GM12873 (cell line): ENCODE results near the gene ATP6V0C.

Experiments used
- CTCF ChIP-seq: IDR thresholded peaks from 2 replicates; pipeline ENCODE4 v1.5.1; 2012; ENCODE audit warnings: low read depth, mild to moderate bottlenecking, moderate library complexity, low read length, control low read depth; ENCODE audit not compliant: insufficient read depth; ENCODE audit errors: missing control alignments

Gene ATP6V0C

GRCh38 chr16:2496223-2497115 lies 17.3 kb upstream of the ATP6V0C start:
- no peak for TF ChIP-seq CTCF

DNA sequence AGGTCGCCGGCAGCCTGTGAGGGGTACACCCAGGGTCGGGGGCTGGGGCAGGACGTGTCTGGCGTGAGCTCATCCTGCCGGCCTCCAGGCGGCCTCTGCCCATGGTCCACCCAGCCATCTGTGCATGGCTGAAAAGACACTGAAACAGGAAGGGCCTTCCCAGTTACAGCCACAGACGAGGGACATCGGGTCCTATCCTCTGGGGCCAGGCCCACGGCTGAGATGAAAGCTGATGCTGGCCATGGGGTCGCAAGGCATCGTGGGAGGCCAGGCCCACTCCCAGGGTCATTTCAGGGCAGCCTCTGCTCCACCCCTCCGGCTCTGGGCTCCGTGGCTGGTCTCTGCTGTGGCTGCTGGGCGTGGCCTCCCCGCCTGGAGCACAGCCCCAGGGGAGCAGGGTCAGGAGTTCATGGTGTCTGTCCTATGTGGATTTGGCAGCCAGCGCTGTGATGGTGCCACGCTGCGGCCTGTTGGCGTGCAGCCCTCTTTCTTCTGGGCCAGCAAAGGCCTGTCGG lies 16.6 kb upstream of the ATP6V0C start:
- no peak for TF ChIP-seq CTCF

GRCh38 chr16:2497695-2498484 lies 15.9 kb upstream of the ATP6V0C start:
- TF ChIP-seq CTCF: no peak

DNA sequence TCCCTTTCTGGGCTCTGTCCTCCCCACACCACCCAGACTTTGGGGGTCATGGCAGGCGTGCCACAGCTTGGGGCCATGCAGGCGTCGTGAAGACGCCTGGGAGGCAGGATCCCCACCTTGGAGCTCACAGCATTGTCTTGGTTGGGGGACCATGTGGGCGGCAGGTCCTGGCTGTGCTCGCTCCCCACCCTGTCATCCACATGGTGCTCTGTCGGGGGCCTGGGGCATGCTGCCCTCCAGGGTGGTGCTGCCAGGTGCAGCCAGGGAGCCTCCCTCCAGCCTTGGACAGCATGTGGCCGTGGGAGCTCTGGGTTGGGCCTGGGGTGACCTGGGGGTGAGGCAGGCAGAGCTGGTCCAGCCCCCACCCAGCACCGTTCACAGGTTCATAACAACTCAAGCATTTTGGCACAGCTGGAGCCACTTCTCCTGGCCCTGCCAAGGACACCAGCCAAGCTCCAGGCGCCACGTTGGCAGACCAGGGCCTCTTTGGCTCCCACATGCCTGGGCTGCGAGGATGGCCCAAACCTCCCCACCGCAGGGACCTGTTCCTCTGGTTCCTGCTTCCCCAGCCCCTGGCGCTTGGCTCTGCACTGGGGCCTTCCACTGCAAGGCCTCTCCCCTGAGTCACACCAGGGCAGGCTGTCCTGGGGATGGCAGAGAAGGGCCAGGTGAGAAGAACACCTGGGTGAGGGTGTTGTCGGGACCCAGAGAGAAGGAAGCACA lies 15.1 kb upstream of the ATP6V0C start:
- no peak for TF ChIP-seq CTCF

DNA sequence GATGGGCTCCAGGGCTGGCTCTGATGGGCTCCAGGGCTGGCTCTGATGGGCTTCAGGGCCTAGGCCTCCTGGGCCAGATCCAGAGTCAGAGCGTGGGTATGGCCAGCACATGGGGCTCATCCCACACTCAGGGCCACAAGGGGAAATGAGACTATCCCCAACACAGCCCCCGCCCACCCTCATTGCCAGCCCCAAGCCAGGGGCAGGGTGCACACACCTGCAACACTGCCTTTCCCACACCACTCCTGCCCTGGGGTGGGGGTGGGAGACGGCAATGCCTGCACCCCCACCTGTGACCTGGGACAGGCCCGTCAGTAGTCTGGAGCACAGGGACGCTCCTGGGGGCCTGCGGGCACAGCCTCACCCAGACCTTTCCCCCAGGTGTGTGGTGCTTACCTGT lies 14.3 kb upstream of the ATP6V0C start:
- TF ChIP-seq CTCF: no peak

DNA sequence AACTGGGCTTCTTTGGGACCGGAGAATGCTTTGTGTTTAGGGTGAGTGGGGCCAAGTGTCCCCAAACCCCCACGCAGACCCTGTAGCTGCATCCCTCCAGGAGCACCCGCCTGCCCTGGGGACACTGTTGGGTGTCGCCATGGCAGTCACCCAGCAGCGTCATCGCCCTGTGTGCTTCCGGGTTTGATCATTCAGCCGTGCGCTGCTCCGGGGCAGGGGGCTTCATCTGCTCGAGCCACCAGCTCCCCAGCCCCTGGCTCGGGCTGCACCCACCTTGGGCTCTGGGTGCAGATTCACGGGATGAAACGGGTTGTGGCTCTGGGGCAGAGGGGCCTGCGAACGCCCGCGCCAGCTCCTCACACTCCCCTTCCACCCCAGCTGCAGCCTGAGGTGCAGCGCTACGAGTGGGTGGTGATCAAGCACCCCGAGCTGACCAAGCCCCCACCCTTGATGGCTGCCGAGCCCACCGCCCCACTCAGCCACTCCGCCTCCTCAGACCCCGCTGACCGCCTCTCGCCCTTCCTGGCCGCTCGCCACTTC lies 13.8 kb upstream of the ATP6V0C start:
- no peak for TF ChIP-seq CTCF

- TF ChIP-seq CTCF: peak; percentile 7
These were observed 13.3 kb upstream of the ATP6V0C start for GRCh38 chr16:2500430-2500917.
